GM08714 (cell line): ENCODE results near the gene SH3GL2.

Source experiments
- H3K4me3 ChIP-seq: fragments of 200-500 bp; sonication (Bioruptor generic); 2 replicates; pipeline ENCODE4 v1.5.1; 2014; ENCODE audit warnings: mild to moderate bottlenecking, low read length, inconsistent platforms
- ZNF274 ChIP-seq: IDR thresholded peaks from 2 replicates; pipeline ENCODE4 v1.6.1; 2012; ENCODE audit warnings: mild to moderate bottlenecking, low read depth, low read length

The SH3GL2 gene

DNA sequence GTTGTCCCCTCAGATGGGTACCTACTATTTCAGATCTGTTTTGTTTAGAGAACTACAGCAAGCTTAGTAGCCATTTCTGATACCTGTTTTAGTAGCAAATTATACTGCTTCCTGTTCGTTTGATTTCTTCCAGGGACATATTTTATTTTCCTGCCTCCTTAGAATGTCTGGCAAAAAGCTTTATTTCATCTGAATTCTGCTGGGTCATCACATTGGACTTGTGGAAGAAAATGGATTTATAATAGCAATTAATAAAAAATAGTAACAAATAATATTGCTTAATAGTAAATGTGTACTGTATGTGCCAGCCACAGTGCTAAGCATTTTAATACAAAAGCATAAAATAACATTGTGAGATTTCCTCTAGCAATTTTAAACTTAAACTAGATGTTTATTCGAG, 79.4 kb downstream of the SH3GL2 start:
- no peak overlapping the region for H3K4me3 ChIP-seq
- TF ChIP-seq ZNF274, result no peak

DNA sequence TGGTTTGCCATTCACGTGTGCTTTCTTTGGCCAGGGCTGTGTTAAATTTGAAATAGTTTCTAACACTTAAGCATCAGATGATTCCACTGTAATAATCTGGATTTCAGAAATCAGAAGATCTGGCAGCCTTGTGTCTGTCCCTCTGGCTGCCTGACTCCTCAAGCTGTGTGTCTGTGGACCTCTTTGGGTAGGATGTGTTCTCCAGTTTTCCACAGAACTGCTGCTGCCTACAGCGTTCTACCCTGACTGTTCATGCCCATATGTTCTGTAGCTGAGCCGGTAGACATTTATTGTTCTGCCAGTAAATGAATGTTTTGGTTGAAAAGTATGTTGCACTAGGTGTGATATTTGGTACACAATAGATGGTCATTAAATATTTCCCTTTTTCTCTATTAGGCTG, 81.3 kb downstream of the SH3GL2 start:
- no peak overlapping the region for H3K4me3 ChIP-seq
- TF ChIP-seq ZNF274, result no peak

DNA sequence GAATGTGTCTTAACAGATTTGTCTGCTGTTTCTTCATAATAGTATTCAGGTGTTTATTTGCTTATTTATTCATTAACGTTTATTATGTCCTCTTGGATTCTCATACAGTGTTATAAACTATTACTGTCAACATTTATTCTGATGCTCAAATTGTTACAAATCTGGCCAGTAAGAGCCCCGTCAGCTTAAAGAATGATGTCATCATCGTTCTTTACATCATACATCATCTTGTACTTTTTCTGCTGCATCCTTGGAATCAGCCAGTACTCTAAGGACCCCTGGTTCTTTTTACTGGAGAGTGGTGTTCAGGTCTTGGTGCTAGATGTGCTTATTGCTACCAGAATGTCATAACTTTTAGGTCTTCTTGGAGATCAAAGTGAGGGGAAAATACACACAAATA, 86.6 kb downstream of the SH3GL2 start:
- TF ChIP-seq ZNF274, result no peak
- H3K4me3 ChIP-seq, result no peak overlapping the region

DNA sequence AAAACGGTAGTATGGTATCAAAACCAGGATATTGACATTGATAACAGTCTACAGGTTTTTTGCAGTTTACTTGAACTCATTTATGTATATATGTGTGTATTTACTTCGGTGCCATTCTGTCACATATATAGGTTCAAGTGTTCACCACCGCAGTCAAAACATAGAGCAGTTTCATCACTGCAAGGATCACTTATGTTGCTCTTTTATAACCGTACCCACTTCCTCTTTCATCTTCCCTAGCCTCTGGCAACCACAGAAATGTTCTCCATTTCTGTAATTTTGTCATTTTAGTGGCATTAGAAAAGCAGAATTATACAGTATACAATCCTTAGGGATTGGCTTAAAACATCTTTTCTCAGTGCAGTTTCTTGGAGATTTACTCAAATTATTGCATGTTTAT, 90.3 kb downstream of the SH3GL2 start:
- no peak overlapping the region for H3K4me3 ChIP-seq
- no peak for TF ChIP-seq ZNF274

DNA sequence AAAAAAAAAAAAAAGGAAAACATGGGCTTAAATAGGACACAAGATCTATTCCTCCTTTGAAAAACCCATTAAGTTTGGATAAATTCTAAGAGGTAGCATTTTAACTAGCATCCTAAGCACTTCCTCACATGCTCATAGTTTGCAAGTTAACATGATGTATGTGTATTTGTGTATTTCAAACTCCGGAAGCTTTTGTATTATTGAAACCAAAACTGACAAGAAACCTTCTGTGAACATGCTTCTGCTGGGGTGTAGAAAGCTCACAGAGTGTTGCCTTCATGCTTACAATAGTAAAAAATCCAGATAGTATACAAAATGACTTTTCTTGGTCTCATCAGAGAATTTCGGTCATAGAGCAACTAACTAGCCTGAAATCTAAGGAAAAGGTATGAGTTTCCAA, 103.8 kb downstream of the SH3GL2 start:
- no peak overlapping the region for H3K4me3 ChIP-seq
- TF ChIP-seq ZNF274, result no peak

- TF ChIP-seq ZNF274, result no peak
- no peak overlapping the region for H3K4me3 ChIP-seq
Observed at GRCh38 chr9:17688834-17689233, 110.0 kb downstream of the SH3GL2 start.

DNA sequence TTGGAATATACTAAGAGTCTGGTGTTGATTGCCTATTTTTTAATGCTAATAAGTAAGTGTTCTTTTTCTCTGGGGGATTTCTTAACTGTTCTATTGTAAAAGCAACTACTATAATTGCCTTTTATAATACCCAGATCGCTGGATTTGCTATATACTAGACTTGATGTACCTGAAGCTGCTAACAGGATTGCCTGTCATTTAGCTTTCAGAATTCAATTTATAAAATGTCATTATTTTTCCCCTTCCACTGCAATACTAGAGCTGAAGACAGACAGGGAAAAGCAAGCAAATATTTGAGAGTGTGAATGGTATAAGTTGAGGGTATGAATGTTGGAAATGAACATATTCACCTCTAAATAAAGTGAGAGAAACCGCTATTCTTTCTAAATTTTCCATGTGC, 115.5 kb downstream of the SH3GL2 start:
- no peak for TF ChIP-seq ZNF274
- H3K4me3 ChIP-seq, result no peak overlapping the region

DNA sequence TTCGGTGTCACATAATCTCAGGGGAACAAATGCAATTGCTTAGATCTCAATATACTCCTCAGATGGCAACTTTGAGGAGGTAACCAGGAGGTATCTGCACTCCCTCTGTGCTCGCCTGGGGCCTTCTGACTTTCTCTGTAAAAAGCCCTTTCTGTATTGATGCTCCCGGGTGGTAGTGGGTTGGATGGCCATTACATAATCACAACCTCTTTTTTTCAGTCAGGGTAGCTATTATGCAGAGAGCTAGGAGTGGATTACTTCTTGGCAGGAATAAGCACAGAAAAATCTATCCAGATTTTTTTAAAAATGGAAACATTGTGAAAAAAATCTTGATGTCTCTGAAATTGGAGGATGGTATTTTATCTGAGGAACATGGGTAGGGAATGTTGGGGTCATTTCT, 116.6 kb downstream of the SH3GL2 start:
- no peak for TF ChIP-seq ZNF274
- H3K4me3 ChIP-seq, result no peak overlapping the region

GRCh38 chr9:17699615-17700330, 120.9 kb downstream of the SH3GL2 start:
- no peak for TF ChIP-seq ZNF274
- H3K4me3 ChIP-seq, result no peak overlapping the region

- TF ChIP-seq ZNF274, result no peak
- H3K4me3 ChIP-seq, result no peak overlapping the region
Observed at GRCh38 chr9:17706347-17706746, 127.5 kb downstream of the SH3GL2 start.

GRCh38 chr9:17719053-17719452, 140.2 kb downstream of the SH3GL2 start:
- TF ChIP-seq ZNF274, result no peak
- H3K4me3 ChIP-seq, result no peak overlapping the region

- TF ChIP-seq ZNF274, result no peak
- H3K4me3 ChIP-seq, result no peak overlapping the region
Observed at GRCh38 chr9:17721954-17722353, 143.1 kb downstream of the SH3GL2 start.

DNA sequence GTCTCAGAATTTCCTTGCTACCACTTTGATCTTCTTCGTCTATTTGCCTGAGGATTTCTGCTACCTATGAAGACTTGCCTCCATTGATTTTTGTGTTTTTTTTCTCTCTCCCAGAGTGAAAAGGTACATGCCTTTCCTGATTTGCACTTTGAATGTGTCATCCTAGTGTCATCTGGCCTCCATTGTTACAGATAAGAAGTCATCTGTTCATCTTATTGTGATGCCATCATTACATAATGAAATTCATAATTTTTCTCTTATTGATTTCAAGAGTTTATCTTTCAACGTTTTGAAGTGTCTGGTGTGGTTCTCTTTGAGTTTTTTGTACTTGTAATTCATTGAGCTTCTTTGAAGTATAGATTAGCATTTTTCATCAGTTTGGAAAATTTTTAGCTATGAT, 144.8 kb downstream of the SH3GL2 start:
- no peak overlapping the region for H3K4me3 ChIP-seq
- TF ChIP-seq ZNF274, result no peak

DNA sequence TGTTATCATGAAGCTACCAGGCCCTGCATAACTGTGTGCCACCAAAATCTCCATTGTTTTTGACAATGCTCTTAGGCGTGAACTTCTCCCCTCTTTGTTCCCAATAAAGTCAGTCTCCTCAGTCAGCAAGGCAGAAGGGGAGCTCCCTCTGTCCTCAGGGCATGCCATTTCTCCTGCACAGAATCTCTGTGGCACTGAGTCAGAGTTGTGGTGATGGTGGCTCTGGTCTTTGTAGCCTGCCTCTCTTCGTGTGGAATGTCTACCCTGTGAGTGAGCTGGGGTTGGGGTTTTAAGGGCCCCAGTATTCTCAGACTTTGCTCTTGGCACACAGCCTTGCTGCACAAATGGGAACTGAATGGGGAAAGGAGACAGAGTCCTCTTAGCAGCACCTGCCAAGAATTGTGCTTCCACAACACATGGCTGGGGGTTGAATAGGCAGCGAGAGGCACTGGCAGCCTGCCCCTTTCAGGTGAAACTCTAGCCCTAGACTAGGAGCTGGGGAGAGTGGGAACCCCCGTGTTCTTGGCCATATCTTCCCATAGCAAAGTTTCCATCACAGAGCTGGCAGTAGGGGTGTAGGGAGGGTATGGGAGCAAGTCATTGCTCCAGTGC, 146.6 kb downstream of the SH3GL2 start:
- no peak overlapping the region for H3K4me3 ChIP-seq
- TF ChIP-seq ZNF274, result no peak

GRCh38 chr9:17726298-17726697, 147.4 kb downstream of the SH3GL2 start:
- no peak overlapping the region for H3K4me3 ChIP-seq
- no peak for TF ChIP-seq ZNF274

DNA sequence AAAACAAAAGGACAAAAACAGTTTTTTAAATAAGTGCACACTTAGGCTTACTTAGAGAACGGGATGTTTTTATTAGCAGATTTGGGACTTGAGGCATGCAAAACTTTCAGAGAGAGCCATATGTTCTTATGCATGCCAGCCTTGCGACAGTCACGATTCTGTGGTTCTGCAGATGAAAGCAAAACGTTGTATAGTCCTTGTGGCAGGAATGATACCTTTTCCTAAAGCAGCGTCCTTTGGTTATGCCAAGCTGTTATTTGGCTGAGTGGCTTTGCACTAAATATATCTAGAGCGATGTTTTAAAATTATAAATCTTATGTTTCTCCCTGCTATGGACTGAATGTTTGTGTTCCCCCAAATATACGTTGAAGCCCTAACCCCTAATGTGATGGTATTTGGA, 152.0 kb downstream of the SH3GL2 start:
- no peak for TF ChIP-seq ZNF274
- H3K4me3 ChIP-seq, result no peak overlapping the region
